Measurements from ENCODE around the gene BTRC.

DNA sequence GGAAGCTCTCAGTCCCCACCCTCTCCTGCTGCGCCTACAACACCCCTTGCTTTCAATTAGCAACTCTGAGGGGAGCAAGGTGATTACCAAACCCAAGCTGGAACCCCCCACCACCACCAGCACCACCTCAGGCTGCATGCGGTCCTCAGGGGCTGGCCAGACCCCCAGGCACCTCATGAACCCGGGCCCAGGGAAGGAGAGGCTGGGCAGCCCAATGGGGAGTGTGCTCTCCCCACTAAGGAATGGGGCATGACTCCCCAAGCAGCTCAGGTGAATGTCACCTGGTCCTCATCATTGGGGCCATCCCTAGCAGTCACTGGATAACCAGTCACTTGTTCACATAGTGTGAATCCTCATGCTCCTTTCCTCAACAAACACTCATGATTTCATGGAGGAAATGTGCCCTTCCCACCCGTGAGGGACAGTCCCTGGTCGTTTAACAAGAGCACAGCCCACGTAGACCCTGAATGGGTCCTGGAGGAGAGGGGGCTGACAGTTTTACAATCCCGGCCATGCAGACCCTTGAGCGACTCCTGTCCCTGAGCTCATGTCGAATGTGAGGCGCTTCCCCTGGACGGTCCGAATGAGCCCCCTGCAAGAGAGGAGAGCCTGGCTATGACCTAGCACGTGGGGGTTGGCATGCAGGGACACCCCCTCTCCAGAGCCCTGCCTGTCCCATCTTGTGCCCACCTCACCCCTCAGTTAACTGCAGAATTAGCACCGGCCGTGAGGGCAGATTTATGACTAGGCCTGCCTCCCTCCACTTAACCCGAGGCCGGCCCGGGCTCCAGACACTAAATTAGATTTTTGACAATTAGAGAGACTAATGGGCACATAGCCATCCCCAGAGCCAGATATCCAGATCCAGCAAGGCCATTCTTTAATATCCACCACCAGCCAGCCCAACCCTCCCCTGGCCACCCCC, 205.0 kb downstream of the BTRC start:
- TF ChIP-seq, protein P1, sequence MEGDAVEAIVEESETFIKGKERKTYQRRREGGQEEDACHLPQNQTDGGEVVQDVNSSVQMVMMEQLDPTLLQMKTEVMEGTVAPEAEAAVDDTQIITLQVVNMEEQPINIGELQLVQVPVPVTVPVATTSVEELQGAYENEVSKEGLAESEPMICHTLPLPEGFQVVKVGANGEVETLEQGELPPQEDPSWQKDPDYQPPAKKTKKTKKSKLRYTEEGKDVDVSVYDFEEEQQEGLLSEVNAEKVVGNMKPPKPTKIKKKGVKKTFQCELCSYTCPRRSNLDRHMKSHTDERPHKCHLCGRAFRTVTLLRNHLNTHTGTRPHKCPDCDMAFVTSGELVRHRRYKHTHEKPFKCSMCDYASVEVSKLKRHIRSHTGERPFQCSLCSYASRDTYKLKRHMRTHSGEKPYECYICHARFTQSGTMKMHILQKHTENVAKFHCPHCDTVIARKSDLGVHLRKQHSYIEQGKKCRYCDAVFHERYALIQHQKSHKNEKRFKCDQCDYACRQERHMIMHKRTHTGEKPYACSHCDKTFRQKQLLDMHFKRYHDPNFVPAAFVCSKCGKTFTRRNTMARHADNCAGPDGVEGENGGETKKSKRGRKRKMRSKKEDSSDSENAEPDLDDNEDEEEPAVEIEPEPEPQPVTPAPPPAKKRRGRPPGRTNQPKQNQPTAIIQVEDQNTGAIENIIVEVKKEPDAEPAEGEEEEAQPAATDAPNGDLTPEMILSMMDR (IDR thresholded peaks at IDR 0.05): no peak
- TF ChIP-seq POLR2A (IDR thresholded peaks at IDR 0.05): no peak

Measured in right lobe of liver (tissue), 4 donors.